GM19395 (cell line): ENCODE measurements around the gene HPRT1.

Experiments
- ATAC-seq: cut with Tn5 transposase; IDR thresholded peaks from one replicate; pipeline ENCODE4 v1.9.1; 2021; ENCODE audit warnings: mild to moderate bottlenecking, moderate library complexity; ENCODE audit not compliant: unreplicated experiment

Gene HPRT1

GRCh38 chrX:134541906-134542305 lies 81.9 kb downstream of the HPRT1 start:
- no peak for ATAC-seq

GRCh38 chrX:134542485-134542884 lies 82.5 kb downstream of the HPRT1 start:
- peak; percentile 70 for ATAC-seq

GRCh38 chrX:134543288-134543687 lies 83.3 kb downstream of the HPRT1 start:
- ATAC-seq: no peak

- no peak for ATAC-seq
Measured at GRCh38 chrX:134544135-134544512, 84.2 kb downstream of the HPRT1 start.

GRCh38 chrX:134544513-134545151 lies 84.7 kb downstream of the HPRT1 start:
- no peak for ATAC-seq

- ATAC-seq: no peak
Measured at GRCh38 chrX:134545510-134545909, 85.5 kb downstream of the HPRT1 start.

- no peak for ATAC-seq
Measured at GRCh38 chrX:134546187-134546586, 86.2 kb downstream of the HPRT1 start.

GRCh38 chrX:134547047-134547679 lies 87.2 kb downstream of the HPRT1 start:
- ATAC-seq: no peak

GRCh38 chrX:134548257-134549201 lies 88.6 kb downstream of the HPRT1 start:
- ATAC-seq: no peak
